Hippocampal formation (tissue), 2 donors: Measurements from ENCODE around the gene GRPEL1.
"Not testable (repeated sequence)": the region's sequence is repeated elsewhere in the genome, so short reads cannot be mapped to it uniquely, and the experiment has no call there.

ENCODE experiments used
- DNase-seq, 2 donors: peaks; one replicate each; lab custom pipeline; 2025; lab: John Stamatoyannopoulos, UW

GRPEL1 gene

DNA sequence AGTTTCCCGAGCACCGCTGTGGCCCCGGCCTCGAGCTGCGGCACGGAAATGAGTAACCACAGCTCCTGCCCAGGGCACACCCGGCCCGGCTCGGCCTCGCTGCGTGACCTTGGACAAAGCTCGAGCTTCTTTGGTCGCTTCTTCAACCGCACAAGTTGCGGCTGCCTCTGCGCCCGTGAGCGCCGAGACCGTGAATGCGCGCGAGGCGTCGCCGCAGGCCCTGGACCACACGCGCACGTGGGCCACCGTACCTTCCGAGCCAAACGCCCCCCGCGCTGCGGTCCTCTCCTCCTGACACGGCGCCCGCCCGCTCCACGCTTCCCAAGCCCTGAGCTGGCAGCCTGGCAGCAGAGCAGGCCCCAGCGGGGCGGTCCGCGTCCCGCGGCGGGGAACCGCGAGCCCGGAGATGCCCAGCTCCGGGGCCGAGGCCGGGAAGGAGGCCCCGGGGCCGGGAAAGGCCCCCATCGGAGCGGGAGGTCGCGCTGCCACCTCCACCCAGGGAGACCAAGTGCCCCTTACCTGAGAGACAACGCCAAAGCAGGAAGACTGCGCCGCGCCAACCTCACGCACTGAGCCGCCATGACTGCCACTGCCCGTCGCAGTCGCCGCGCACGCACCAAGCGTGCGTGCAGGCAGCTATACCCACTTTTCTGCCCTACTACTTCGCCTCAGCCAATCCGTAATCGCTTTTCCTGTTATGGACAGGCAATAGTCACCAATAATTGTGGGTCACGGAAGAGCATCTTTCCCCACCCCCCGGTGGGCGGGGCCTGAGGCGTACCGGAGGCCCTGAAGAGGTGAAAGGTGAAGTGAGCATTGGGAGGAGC is at the start of gene GRPEL1:
Gene GRPEL1, minus strand, starts transcription at position 613 of the 827 bp plus-strand sequence. Its CDS starts 32 bp downstream, at position 581.
- DNase-seq, result peak; percentile 99 to 100

DNA sequence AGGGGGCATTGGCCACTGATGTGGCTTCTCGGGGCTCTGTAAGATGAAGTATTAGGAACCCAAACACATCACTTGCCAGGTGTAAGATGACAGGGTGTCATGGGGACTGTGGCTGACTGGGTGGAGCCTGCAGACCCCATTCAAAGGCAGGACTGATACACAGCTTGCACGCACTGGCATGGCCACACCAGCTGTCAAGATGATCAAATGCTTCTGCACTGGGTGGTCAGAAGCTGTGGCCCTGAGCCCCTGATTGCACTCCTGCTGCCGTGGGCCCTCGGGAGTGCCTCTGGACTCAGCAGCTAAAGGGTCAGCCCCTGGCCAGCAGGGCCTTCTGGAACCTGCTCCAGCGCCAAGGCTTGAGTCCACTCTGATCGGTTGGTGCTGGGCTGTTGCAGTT is 48.8 kb upstream of the GRPEL1 start:
- DNase-seq, result no peak

DNA sequence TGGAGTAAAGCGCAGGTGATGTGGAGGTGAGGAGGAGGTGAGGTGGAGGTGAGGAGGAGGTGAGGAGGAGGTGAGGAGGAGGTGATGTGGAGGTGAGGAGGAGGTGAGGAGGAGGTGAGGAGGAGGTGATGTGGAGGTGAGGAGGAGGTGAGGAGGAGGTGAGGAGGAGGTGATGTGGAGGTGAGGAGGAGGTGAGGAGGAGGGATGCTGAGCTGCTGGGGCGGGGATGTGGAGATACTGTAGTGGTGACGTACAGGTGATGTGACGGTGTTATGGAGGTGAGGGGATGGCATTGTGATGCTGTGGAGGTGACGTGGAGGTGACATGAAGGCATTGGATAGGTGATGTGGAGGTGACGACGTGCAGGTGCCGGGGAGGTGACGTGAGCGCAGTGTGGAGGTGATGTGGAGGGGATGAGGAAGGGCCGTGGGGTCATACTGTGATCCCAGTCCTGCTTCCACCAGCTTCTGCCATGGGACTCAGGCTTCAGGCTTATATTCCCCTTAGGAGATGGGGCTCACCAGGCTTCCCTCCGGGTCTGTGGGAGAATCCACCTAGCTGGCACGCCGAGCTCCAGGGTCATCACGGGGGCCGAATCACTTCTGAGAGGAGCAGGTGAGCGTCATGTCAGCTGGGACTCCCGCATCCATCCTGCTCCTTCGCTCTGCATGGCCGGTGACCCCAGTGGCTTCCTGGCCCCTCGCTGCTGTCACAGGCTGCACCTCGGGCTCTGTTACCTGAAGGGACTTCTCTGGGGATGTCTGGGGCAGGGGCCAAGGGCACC is 47.9 kb upstream of the GRPEL1 start:
- DNase-seq, result no peak

DNA sequence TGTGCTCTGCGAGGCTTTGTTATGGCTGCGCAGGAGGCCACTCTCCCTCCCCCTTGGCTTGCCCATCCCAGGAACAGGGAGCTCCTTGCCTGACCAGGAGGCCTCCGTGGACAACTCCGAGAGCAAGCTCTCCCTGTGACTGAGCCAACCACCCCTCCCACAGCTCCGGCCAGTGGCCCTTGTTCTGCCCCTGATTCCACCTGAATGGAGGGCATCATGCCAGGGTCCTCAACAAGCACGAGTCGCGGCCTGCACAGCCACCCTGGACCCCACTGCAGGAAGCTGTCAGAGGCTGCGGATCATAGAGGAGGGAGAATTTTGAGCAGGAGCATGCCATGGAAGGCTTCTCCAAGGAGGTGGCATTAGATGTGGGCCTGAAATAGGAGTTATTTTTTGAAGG is 44.8 kb upstream of the GRPEL1 start:
- DNase-seq, result no peak

DNA sequence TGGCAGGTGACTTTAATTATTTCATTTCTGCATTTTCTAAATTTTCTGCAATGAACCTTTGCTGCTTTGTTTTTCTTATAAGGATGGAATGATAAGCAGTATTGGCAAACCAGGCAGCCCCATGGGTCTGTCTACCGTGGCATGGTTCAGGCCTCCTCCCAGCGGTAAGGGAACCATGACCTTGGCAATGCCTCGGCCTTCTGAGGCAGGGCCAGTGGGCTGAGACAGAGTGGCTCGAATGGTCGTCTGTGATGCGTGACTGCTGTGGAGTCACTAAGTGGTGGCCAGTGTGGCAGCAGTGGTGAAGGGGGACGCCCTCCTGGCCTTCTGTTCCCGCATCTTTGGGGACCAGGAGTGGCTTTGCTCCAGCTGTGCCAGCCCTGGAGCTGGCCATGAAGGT is 43.6 kb upstream of the GRPEL1 start:
- DNase-seq, result no peak

DNA sequence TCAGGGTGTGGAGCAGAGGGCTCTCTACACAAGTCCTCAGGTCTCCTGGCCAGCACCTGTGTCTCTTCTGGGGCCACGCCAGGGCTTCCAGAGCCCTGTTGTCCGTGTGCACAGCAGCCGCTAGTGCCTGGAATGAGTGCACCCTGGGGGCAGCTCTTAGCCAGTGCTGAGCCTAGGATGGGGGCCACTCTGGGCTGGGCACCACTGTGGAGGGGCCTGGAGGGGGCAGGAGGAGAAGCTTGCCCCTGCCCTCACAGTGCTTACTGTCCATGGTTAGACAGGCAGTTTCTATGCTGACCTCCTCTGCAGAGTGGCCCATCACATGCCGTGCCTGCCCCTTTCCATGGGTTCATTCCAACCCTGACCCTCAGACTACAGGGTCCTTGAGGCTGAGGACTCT is 42.7 kb upstream of the GRPEL1 start:
- no peak for DNase-seq

DNA sequence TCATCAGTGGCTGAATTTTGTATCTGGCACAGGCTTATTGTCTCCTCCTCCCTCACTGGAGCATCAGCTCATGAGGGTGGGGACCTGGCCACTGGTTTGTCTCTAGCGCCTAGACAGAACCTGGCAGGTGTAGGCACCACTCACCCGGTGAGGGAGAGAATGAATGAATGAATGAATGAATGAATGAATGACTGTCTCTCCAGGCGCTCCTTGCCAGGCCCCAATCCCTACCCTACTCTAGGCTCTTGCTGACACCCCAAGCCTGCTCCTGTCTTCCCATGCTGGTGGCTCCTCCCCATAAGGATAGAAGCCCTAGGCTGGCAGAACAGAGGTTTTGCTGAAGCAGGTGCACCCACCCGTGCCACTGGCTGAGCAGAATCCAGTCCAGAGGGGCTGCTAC is 41.3 kb upstream of the GRPEL1 start:
- DNase-seq, result no peak

DNA sequence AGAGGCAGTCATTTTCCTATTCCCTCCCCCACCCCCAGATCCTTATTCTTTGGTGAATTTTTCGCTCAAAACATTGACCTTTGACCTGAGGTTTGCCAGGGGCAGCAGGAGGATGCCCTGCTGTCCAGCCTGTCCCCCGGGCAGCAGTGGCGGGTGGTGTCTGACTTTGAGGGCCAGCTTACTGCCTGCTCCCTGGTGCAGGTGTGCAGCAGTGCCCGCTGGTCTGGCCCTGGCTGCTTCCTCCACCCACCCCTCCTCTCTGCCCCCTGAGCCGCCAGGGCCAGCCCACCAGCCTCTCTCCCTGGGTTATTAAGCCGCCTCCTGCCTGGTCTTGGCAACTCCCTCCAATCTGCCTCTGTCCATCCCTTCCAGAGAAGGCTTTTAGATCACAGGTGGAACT is 40.8 kb upstream of the GRPEL1 start:
- DNase-seq, result no peak

DNA sequence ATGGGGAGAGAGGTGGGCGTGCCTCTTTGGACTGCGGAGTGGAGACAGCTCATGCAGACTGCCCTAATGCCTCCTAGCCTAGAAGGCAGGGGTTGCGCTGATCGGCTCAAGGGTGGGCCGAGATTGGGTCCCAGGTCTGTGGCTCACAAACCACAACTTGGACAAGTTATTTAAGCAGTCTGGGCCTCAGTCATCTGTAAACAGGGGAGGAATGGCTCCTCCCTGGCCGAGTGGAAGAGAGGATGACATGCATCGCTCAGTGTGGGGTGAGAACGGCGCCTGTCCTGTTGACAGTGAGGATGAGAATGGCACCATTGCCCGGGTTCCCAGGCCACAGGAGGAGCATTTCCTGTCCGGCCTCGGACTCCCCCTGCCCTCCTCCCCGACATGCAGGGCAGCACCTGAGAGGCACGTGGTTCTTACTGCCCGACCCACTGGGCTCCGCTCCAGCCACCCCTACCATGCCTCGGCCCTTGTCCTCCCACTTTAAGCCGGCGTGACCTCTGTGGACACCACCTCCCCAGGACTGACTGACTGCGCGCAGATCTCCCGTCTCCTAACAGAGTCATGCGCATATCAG is 40.3 kb upstream of the GRPEL1 start:
- no peak for DNase-seq

DNA sequence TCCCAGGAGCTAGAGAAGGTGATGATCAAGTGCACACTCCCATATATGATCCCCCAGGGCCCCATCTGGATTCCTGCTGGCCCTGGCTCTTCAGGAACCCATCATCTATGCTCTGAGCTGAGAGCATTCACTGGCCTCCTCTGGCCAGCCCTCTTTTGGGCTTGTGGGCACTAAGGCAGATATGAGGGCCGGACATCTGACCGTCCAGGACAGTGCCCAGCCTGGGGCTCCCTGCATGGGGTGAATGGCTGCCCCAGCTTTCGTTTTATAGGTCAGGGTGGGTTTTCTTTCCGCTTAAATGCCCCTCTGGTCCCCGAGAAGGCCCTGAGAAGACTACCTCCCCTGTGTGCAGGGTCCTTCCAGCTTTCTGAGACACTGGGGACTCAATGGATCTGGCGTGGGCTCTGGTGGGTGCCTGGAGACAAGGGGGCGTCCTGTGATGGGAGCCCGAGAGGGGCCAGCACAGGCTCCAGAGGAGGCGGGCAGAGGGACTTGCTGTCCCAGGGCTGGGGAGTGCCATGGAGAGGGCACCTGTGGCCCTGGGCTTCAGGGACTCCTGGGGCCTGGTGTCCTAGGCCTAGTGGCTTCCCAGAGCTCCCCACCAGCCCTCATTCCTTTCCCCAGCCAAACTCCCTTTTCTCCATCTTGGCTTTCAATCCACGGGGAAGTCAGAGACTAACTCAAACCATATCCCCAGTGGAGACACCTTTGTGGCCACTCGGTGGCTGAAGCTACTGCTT is 39.5 kb upstream of the GRPEL1 start:
- no peak for DNase-seq

DNA sequence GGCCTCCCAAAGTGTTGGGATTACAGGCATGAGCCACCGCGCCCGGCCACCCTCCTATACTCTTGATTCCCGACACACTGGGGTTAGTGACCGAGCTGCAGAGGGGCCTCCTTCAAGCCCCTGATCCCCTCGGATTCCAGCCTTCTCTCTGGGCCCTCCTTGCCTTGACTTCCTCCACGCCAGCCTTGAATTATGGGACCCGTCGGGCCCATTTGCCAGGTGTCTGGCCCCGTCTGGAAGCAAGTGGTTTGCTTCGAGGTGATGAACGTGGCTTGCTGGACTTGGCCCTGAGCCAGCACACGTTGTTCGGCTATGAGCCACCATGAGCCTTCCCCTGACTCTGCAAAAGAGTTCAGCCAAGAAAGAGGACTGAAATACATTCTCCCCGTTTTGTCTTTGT is 37.4 kb upstream of the GRPEL1 start:
- DNase-seq, result no peak

DNA sequence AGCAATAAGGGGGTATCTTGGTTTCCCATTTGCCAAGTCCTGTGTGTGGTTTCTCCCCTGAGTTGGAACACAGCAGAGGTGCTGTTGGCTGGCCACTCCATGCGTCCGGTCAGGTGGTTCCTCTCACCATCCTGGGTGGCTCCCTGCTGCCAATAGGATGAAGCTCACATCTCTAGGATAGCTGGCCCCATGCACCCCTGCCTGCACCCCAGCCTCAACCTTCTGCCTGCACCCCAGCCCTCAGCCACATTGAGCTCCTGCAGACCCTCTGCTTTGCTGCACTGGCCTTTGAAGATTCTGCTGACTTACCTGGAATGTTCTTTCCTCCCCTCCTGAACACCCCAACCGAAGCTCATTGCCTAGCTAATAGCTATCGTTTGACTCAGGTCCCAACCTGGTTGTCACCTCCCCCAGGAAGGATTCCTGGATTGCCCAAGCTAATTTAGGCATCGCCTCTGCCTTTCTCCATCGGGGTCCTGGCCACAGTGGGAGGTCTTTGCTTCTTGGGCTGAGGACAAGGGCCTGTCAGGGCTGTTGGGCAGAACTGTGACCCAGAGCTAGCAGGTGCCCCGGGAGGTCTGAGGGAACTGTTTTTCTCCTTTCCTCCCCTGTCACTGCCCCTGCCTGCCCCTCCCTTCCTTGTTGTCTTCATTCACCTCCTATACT is 36.6 kb upstream of the GRPEL1 start:
- DNase-seq, result no peak

DNA sequence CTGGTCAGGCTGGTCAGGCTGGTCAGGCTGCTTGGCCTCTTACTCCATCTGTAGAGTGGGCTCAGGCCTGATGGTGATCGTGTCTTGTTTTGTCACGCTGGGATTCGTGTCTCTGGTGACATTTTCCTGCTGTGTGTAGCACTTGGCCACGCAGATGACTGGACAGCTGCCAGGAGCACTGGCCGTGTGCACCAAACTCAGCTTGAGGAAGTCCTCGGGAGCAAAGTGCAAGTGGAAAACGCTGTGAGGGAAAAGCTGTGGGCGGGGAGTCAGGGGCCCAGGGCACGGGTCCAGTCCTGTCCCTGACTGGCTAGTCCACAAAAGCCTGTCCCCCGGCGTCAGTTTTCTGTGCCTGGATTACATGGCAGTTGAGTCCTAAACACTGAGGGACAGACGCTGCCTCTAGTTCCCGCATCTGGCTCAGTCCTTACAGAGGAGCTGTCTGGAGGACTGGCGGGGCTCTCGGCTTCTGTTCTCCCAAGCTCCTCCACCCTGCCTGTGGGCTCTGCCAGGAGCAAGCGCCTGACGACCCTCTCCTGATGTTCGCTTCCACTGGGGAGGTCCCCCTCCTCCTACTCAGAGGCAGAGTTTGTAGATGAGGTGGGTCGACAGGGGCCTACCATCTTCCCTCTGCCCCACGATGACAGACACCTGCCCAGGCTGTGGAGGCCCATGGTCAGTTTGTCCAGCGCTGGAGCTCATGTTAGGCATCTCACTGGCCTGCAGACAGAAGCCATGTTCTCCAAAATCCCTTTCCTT is 35.9 kb upstream of the GRPEL1 start:
- no peak for DNase-seq

DNA sequence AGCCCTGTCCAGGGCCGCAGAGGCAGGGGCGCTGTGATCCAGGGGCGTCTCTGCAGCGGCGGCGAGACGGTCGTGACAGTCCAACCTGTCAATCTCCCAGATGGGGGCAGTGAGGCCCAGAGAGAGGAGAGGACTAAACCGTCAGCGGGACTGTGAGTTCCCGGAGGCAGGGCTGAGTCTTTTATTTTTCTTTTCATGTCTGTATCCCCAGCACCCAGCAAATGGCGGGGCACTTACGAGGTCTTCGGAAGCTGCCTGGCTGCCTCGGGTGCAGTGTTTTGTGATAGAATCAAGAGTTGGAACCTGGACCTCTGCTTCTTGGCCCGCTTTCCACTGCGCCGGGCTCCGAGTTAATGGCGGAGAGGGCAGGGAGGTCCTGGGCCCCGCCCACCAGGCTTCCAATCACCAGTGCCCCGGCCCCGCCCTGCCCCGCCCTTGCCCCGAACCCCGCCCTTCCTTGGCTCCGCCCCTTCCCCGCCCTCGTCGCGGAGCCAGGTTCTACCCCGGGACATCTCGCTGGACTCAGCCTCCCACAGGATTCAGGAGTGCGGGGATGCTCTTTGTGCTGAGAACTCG is 35.3 kb upstream of the GRPEL1 start:
- peak; percentile 75 to 90 for DNase-seq

DNA sequence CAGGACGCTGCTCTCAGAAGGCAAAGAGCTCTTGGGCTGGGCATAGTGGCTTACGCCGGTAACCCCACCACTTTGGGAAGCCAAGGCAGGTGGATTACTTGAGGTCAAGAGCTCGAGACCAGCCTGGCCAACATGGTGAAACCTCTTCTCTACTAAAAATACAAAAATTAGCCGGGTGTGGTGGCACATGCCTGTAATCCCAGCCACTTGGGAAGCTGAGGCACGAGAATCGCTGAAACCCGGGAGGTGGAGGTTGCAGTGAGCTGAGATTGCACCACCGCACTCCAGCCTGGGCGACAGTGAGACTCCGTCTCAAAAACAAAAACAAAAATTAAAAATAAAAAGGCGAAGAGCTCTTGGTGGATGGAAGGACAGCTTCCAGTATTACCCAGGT is 34.6 kb upstream of the GRPEL1 start:
- DNase-seq, result not testable (repeated sequence)

DNA sequence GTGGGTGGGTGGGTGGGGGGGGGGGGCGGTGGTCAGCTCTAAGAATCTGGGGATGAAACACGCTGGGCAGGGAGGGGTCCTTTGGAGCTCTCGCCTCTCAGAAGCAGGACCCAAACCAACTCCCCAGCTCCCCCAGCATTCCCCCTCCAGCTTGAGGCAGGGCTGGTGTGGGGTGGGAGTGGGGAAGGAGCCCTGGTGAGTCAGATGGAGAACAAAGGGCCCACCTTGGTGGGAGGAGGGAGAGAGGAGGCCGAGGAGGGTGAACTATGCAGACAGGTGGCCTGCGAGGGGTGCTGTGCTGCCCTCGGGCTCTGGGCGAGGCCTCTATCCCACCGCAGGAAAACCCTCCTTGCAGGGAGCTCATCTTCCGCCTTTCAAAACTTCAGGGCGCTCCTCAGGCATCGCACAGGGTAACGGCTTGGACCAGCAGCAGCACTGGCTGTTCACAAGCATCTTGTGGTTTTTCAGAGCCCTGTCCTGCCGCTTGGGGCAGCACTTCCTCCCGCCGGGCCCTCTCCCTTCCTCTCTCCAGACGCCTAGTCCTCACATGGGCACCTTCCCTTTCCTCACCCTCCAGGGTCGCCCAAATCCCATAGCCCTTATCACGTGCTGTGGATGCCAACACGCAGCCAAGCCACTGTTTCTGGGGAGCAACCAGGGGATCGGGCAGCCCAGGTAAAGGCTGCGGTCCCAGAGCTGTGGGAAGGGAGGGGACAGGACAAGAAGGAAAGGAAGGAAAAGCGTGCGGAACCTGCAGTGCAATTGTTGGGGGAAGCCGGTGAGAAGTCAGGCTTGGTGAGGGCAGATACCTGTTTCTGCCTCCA is 34.0 kb upstream of the GRPEL1 start:
- peak; percentile 71 to 80 for DNase-seq

DNA sequence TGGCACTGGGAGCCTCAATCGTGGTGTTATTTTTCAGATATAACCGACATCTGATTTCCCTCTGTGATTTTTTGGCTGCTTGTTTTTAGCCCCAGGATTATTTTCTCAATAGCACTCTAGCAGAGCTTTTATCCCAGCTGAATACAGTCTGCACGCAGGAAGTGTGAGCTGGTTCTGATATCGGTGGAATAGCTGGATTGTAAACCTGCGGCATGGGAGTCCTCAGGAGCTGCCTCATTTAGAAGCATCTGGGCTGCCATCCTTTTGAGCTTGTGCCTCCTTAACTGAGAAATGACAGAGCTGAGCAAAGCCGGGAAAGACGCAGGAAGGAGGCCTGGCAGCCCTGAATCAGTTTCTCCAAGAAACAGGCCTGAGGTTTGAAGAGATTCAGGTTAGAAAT is 28.4 kb upstream of the GRPEL1 start:
- no peak for DNase-seq

DNA sequence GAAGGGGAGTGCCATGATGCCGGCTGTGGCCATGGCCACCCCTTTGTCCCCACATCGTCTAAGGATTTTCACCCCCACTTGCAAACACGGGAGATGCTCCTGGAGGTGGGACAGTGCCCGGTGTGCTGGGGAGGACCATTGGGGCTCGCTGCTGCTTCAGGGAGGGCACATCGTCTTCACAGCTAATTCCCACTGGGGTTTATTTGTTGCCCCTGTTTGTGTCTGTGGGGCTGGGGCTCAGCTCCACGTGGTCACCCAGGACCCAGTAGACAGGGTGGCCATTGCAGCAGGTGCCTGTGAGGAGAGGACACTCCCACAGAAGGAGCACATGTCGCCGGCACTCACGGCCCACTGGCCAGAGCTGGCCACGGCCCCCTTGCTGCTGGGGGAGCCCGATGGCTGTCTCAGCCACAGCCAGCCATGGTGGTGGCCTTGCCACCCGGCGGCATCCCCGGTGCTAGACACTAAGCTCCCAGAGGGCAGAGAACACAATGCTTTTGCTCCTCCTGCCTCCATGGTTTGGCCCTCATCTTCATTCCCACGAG is 27.8 kb upstream of the GRPEL1 start:
- no peak for DNase-seq

DNA sequence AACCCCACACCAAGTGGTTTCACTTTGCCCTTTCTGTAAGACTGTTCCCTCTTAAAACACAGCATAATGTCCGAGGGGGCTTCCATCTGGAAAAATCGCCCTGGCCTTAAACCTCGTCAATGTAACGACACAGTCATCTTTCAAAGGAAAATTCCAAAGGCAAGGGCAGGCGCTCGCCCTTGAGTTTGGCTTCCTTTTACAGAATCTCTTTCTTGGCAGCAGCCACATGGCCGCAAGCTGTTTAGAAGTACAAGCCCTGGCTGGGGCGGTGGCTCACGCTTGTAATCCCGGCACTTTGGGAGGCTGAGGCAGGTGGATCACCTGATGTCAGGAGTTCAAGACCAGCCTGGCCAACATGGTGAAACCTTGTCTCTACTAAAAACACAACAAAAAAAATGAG is 27.1 kb upstream of the GRPEL1 start:
- DNase-seq, result no peak
